HepG2 (cell line): Measurements from ENCODE around the gene HLA-DPA1. TPM values are rescaled to one million over a fixed set of nuclear protein-coding genes. Genes with fewer than 3 reads are reported as not detected.

Experiments used
- ATAC-seq: fragments of 200-7000 bp; cut with Tn5 transposase; 3 replicates; pipeline ENCODE4 v1.9.1; 2020; ENCODE audit warnings: mild to moderate bottlenecking, moderate library complexity
- BruUV-seq: library from RNA; stranded (reverse); fragments of 400-500 nt; replicated peaks from 2 replicates; lab custom pipeline; 2021; lab: Mats Ljungman, UMichigan
- CTCF ChIA-PET: fragments of 300-600 bp; formaldehyde crosslinking; extraction: SDS; loops from one replicate; lab custom pipeline; 2021; ENCODE audit warnings: low total read pairs, inconsistent platforms, low intra/inter-chr PET ratio; lab: Yijun Ruan, JAX
- POLR2A ChIA-PET: fragments of 350-600 bp; sonication (Branson Sonifier 250); formaldehyde crosslinking; loops from one replicate; lab custom pipeline; 2020; ENCODE audit warnings: antibody characterized with exemption, inconsistent platforms; lab: Yijun Ruan, JAX
- DNase-seq: peaks from one replicate; pipeline ENCODE4 v3.0.0-alpha.2; 2015; ENCODE audit warnings: low spot score
- FAIRE-seq: peaks from 3 replicates; lab custom pipeline; 2011; peaks lifted over from hg19 to GRCh38; lab: Jason Lieb, UNC
- H2AFZ ChIP-seq: one replicate; pipeline ENCODE4 v1.6.1; 2011; ENCODE audit warnings: low read length, inconsistent platforms
- H3K27ac ChIP-seq: fragments of 300-600 bp; 3 replicates; pipeline ENCODE4 v1.8.0; 2011; ENCODE audit warnings: mixed run types, mild to moderate bottlenecking, mixed read lengths, low read length, inconsistent platforms; ENCODE audit not compliant: insufficient read depth; ENCODE audit errors: extremely low read length
- H3K27me3 ChIP-seq, 2 experiments: fragments of 200-600 bp in 1 of 2; 2 replicates in 1 of 2; 3 replicates in 1 of 2; pipeline versions ENCODE4 v1.6.0 to v1.8.0; 2011; ENCODE audit warnings: low read length in 2 of 2, mild to moderate bottlenecking in 2 of 2, moderate library complexity in 2 of 2, inconsistent platforms in 1 of 2; ENCODE audit not compliant: insufficient read depth in 2 of 2, control insufficient read depth in 1 of 2
- H3K36me3 ChIP-seq, 2 experiments: fragments of 200-600 bp in 1 of 2; replicated peaks in 1 of 2; 2 replicates in 1 of 2; 3 replicates in 1 of 2; pipeline versions ENCODE4 v1.5.1 to v1.8.0; 2011; ENCODE audit warnings: low read length in 2 of 2, inconsistent platforms in 1 of 2; ENCODE audit not compliant: insufficient read depth in 2 of 2, control insufficient read depth in 1 of 2
- H3K4me1 ChIP-seq: 2 replicates; pipeline ENCODE4 v1.5.1; 2012; ENCODE audit warnings: low read length, inconsistent platforms; ENCODE audit not compliant: insufficient read depth
- H3K4me2 ChIP-seq: 2 replicates; pipeline ENCODE4 v1.6.0; 2011; ENCODE audit warnings: low read depth, low read length, inconsistent platforms
- H3K4me3 ChIP-seq, 3 experiments: fragments of 200-600 bp in 1 of 3; sonication (generic), shearing (Covaris generic) in 1 of 3; replicated peaks in 1 of 3; 2 replicates each; pipeline ENCODE4 v1.5.1; 2011 to 2016; ENCODE audit warnings: low read length in 3 of 3, inconsistent platforms in 2 of 3, low read depth in 2 of 3, mild to moderate bottlenecking in 2 of 3, control low read depth in 1 of 3, mixed read lengths in 1 of 3; ENCODE audit not compliant: insufficient read depth in 1 of 3
- H3K79me2 ChIP-seq: one replicate; pipeline ENCODE4 v1.6.1; 2011; ENCODE audit warnings: low read length, inconsistent platforms; ENCODE audit not compliant: insufficient read depth
- H3K9ac ChIP-seq: 2 replicates; pipeline ENCODE4 v1.6.0; 2011; ENCODE audit warnings: mild to moderate bottlenecking, low read depth, low read length, inconsistent platforms; ENCODE audit not compliant: insufficient read depth
- H3K9me3 ChIP-seq: 2 replicates; pipeline ENCODE4 v1.5.1; 2012; ENCODE audit warnings: mild to moderate bottlenecking, low read length
- H4K20me1 ChIP-seq: 2 replicates; pipeline ENCODE4 v1.6.0; 2011; ENCODE audit warnings: inconsistent platforms, mild to moderate bottlenecking, low read length, moderate library complexity; ENCODE audit not compliant: insufficient read depth
- BRD4 ChIP-seq: sonication (generic); formaldehyde crosslinking; IDR thresholded peaks from 2 replicates; pipeline ENCODE4 v1.4.0; 2020; ENCODE audit warnings: missing genetic modification reagents
- SMC3 ChIP-seq: IDR thresholded peaks from 2 replicates; pipeline ENCODE4 v1.6.1; 2011; ENCODE audit warnings: low read length, improper control_type of control experiment
- ZFP36 ChIP-seq: fragments of 150-350 bp; IDR thresholded peaks from 2 replicates; pipeline ENCODE4 v1.6.1; 2018; ENCODE audit warnings: borderline replicate concordance, low read length, low read depth; ENCODE audit not compliant: partially characterized antibody
- ZNF800 ChIP-seq: sonication (generic); formaldehyde crosslinking; IDR thresholded peaks from 2 replicates; pipeline ENCODE4 v1.4.0; 2020; ENCODE audit warnings: missing genetic modification reagents
- WGBS: methylation state at CpG from one replicate; pipeline ENCODE4 v1.1.6; 2017; ENCODE audit warnings: low lambda C conversion rate; 5-methylcytosine and 5-hydroxymethylcytosine counted together
- in situ Hi-C: cut with HindIII; loops from 2 replicates; pipeline ENCODE4 v1.10.0; 2017; ENCODE audit warnings: low pct_unique_long_range_greater_than_20kb; ENCODE audit not compliant: extremely low pct_ligation_motif_present
- intact Hi-C: fragments of 100-400 bp; cut with micrococcal nuclease; formaldehyde crosslinking; loops from one replicate; pipeline ENCODE4 v1.10.0; 2022; ENCODE audit not compliant: unreplicated experiment
- polyA plus RNA-seq, 8 experiments: library from polyadenylated mRNA; depleted of rRNA in 3 of 8; stranded (reverse) in 7 of 8; unstranded in 1 of 8; fragments of >200 nt; fragmentation: Illumina TruSeq in 4 of 8; extraction: Trizol in 4 of 8; gene quantifications; 2 replicates each; pipeline versions ENCODE4 v1.2.1 to v1.2.3, GENCODE V29; 2011 to 2016; ENCODE audit warnings: low read depth in 4 of 8, missing spikeins in 1 of 8, mixed read lengths in 1 of 8; ENCODE audit not compliant: insufficient read depth in 1 of 8
- total RNA-seq, 5 experiments: library from RNA; depleted of rRNA; stranded (reverse); fragments of >200 nt; fragmentation: Illumina TruSeq; extraction: Trizol; gene quantifications; 2 replicates each; pipeline ENCODE4 v1.2.3, GENCODE V29; 2016; ENCODE audit warnings: low read depth in 1 of 5
- TF ChIP-seq, protein P1 (sequence below): sonication (generic); formaldehyde crosslinking; conservative IDR thresholded peaks from 2 replicates; pipeline ENCODE4 v1.4.0; 2020; ENCODE audit warnings: mild to moderate bottlenecking, missing genetic modification reagents, moderate library complexity
- TF ChIP-seq, protein P2 (sequence below): IDR thresholded peaks from 2 replicates; pipeline ENCODE4 v1.6.1; 2016; ENCODE audit warnings: missing biosample characterization, missing genetic modification reagents, low read depth

Gene HLA-DPA1
- total and polyA plus RNA-seq, 2 of the 13 experiments (the other 11 are each of a cell fraction or from before 2014, with no cell fraction given), result not detected

GRCh38 chr6:33116417-33116816 is 43.0 kb upstream of the HLA-DPA1 start:
- no peak overlapping the region for H3K4me2 ChIP-seq
- ChIA-PET POLR2A (no interaction called here), CTCF (no interaction called here)
- no peaks in the 10 kb centered on the region for H3K9me3 ChIP-seq
- TF ChIP-seq ZFP36 (peak; percentile 53), SMC3 (no peak)
- TF ChIP-seq, protein P1, sequence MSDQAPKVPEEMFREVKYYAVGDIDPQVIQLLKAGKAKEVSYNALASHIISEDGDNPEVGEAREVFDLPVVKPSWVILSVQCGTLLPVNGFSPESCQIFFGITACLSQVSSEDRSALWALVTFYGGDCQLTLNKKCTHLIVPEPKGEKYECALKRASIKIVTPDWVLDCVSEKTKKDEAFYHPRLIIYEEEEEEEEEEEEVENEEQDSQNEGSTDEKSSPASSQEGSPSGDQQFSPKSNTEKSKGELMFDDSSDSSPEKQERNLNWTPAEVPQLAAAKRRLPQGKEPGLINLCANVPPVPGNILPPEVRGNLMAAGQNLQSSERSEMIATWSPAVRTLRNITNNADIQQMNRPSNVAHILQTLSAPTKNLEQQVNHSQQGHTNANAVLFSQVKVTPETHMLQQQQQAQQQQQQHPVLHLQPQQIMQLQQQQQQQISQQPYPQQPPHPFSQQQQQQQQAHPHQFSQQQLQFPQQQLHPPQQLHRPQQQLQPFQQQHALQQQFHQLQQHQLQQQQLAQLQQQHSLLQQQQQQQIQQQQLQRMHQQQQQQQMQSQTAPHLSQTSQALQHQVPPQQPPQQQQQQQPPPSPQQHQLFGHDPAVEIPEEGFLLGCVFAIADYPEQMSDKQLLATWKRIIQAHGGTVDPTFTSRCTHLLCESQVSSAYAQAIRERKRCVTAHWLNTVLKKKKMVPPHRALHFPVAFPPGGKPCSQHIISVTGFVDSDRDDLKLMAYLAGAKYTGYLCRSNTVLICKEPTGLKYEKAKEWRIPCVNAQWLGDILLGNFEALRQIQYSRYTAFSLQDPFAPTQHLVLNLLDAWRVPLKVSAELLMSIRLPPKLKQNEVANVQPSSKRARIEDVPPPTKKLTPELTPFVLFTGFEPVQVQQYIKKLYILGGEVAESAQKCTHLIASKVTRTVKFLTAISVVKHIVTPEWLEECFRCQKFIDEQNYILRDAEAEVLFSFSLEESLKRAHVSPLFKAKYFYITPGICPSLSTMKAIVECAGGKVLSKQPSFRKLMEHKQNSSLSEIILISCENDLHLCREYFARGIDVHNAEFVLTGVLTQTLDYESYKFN (CRISPR knock-in tag), result no peak
- H3K36me3 ChIP-seq, result no peaks in the 10 kb centered on the region
- DNase-seq, result no peak
- H4K20me1 ChIP-seq, result no peaks in the 10 kb centered on the region
- 3% methylated on average over 6 of the region's 6 CpGs for WGBS
- no peak overlapping the region for H3K27ac ChIP-seq
- no peak overlapping the region for H3K9ac ChIP-seq
- no peaks in the 10 kb centered on the region for H3K79me2 ChIP-seq
- no peak overlapping the region for H3K4me3 ChIP-seq
- ATAC-seq, result no peak
- FAIRE-seq, result no peak
- no TSS peak for BruUV-seq
- intact Hi-C loops, result no loop called here
- no peak overlapping the region for H2AFZ ChIP-seq
- in situ Hi-C loops, result loop anchor here (5.0 kb wide), 1 partner anchor 131 kb away; no protein-coding TSS in a partner anchor
- H3K27me3 ChIP-seq, result peaks cover 2 to 36% of the 10 kb centered on the region in 2 experiments; a peak in 4 of 5 replicates
- H3K4me1 ChIP-seq, result peaks cover 11% of the 10 kb centered on the region

DNA sequence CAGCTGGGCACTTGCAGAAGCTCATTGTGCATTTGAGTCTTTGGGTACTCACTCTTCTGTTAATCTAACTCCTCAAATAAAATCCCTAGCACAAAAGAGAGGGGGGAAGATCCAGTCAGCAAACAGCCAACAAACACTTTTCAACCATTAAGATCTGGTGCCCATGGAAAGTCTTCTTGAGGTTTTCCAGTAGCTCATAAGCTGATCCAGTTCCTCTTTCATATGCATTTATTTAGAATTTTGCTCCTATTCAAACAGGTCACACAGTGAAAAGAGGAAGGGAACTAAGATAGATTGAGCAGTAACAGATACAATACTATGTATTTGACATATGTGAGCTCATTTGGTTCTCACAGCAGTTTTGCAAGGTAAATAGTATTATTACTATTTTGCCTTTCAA is 41.0 kb upstream of the HLA-DPA1 start:
- Histone ChIP-seq H3K79me2 (no peaks in the 10 kb centered on the region), H3K27me3 (peaks cover 2 to 39% of the 10 kb centered on the region in 2 experiments; a peak in 4 of 5 replicates), H2AFZ (no peak overlapping the region), H3K9ac (no peak overlapping the region), H3K4me1 (peaks cover 4% of the 10 kb centered on the region; the same call in 1 of the 2 replicates), H3K4me3 (no peak overlapping the region), H3K27ac (no peak overlapping the region), H3K36me3 (no peaks in the 10 kb centered on the region), H3K9me3 (no peaks in the 10 kb centered on the region), H3K4me2 (no peak overlapping the region), H4K20me1 (no peaks in the 10 kb centered on the region)
- BruUV-seq, result no TSS peak
- FAIRE-seq, result no peak
- DNase-seq, result no peak
- ATAC-seq, result no peak
- CTCF ChIA-PET, result no interaction called here
- in situ Hi-C loops, result no loop called here
- POLR2A ChIA-PET, result interaction anchor here (0.6 kb wide), 1 partner anchor 199 kb away, joined by 3 read pairs; no protein-coding TSS in a partner anchor
- intact Hi-C loops, result no loop called here
- TF ChIP-seq ZNF800 (no peak), BRD4 (no peak)
- TF ChIP-seq, protein P2, sequence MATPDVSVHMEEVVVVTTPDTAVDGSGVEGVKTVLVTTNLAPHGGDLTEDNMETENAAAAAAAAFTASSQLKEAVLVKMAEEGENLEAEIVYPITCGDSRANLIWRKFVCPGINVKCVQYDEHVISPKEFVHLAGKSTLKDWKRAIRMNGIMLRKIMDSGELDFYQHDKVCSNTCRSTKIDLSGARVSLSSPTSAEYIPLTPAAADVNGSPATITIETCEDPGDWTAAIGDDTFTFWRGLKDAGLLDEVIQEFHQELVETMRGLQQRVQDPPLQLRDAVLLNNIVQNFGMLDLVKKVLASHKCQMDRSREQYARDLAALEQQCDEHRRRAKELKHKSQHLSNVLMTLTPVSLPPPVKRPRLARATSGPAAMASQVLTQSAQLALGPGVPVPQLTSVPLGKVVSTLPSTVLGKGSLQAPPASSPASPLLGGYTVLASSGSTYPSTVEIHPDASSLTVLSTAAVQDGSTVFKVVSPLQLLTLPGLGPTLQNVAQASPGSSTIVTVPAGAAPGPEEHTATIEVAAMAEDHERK, result no peak
